Glomerular endothelial cell (primary cell): ENCODE data around the gene NOX5. TPM values are rescaled to one million over a fixed set of nuclear protein-coding genes. Genes with fewer than 3 reads are reported as not detected.
"Not testable (repeated sequence)": the region's sequence is repeated elsewhere in the genome, so short reads cannot be mapped to it uniquely, and the experiment has no call there.

Experiments
- DNase-seq: peaks from one replicate; pipeline ENCODE4 v3.0.0-alpha.2; 2011; ENCODE audit warnings: low read depth, low spot score; ENCODE audit errors: extremely low read depth
- total RNA-seq: library from RNA; depleted of rRNA; stranded (reverse); fragments of >200 nt; gene quantifications from 2 replicates; pipeline ENCODE4 v1.2.3, GENCODE V29; 2015

The NOX5 gene
- total RNA-seq, 1 donor from 2014 or later = 0.18 TPM

GRCh38 chr15:69045802-69046201 is 31.3 kb downstream of the NOX5 start:
- no peak for DNase-seq

- no peak for DNase-seq
Measured at GRCh38 chr15:69046781-69047180, 32.3 kb downstream of the NOX5 start.

GRCh38 chr15:69049976-69050375 is 35.5 kb downstream of the NOX5 start:
- DNase-seq = no peak

- no peak for DNase-seq
Measured at GRCh38 chr15:69055251-69055650, 40.8 kb downstream of the NOX5 start.

- no peak for DNase-seq
Measured at GRCh38 chr15:69056365-69056764, 41.9 kb downstream of the NOX5 start.

GRCh38 chr15:69058830-69059556 is 44.5 kb downstream of the NOX5 start:
- DNase-seq = no peak

- no peak for DNase-seq
Measured at GRCh38 chr15:69059557-69059943, 45.1 kb downstream of the NOX5 start.

- DNase-seq = no peak
Measured at GRCh38 chr15:69060041-69060481, 45.6 kb downstream of the NOX5 start.

GRCh38 chr15:69060744-69061143 is 46.2 kb downstream of the NOX5 start:
- no peak for DNase-seq

- DNase-seq = no peak
Measured at GRCh38 chr15:69061414-69061842, 46.9 kb downstream of the NOX5 start.

GRCh38 chr15:69064649-69065048 is 50.2 kb downstream of the NOX5 start:
- no peak for DNase-seq

- no peak for DNase-seq
Measured at GRCh38 chr15:69066007-69066995, 51.8 kb downstream of the NOX5 start.

GRCh38 chr15:69067296-69067695 is 52.8 kb downstream of the NOX5 start:
- DNase-seq = no peak

GRCh38 chr15:69068157-69068556 is 53.7 kb downstream of the NOX5 start:
- no peak for DNase-seq

GRCh38 chr15:69069290-69069689 is 54.8 kb downstream of the NOX5 start:
- DNase-seq = not testable (repeated sequence)

- no peak for DNase-seq
Measured at GRCh38 chr15:69069996-69070395, 55.5 kb downstream of the NOX5 start.

- no peak for DNase-seq
Measured at GRCh38 chr15:69070396-69070795, 55.9 kb downstream of the NOX5 start.

GRCh38 chr15:69071260-69071659 is 56.8 kb downstream of the NOX5 start:
- DNase-seq = no peak

GRCh38 chr15:69072906-69073305 is 58.4 kb downstream of the NOX5 start:
- no peak for DNase-seq

- DNase-seq = no peak
Measured at GRCh38 chr15:69074001-69074842, 59.7 kb downstream of the NOX5 start.

- no peak for DNase-seq
Measured at GRCh38 chr15:69074843-69075224, 60.3 kb downstream of the NOX5 start.
